Measurements from ENCODE around the gene NUP188. TPM values are rescaled to one million over a fixed set of nuclear protein-coding genes. Genes with fewer than 3 reads are reported as not detected.

Gene NUP188
- total and polyA plus RNA-seq, 2 of the 13 experiments (the other 11 are each of a cell fraction or from before 2014, with no cell fraction given), result 28.0 to 38.5 TPM

DNA sequence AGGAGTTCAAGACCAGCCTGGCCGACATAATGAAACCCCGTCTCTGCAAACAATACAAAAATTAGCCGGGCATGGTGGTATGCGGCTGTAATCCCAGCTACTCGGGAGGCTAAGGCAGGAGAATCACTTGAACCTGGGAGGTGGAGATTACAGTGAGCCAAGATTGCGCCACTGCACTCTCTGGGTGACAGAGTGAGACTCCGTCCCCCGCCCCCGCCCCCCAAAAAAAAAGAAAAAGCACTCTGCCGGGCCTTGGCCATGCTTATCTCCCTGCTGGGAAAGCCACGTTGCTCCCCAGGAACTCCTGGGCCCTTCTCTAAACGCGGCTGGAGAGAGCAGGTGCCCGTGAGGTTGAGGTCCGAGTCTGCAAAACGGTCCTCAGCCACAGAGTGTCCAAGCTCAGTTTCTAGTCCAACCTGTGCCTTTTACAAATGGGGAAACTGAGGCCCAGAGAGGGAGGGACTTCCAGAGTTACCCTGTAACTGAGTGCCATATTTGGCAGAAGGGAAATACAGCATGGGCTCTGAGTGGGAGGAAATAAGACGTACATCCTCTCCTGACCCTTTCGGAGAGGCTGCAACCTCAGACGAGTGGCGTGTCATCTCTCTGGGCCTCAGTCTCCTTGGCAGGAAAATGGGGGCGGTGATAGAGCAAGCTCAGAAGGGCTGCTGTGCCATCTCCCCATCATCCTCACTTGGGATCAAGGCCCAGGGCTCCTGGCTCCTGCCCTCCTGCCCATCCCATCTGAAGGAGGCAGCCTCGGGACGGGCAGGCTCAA is 33.3 kb upstream of the NUP188 start (continued):
- TF ChIP-seq, protein P1, sequence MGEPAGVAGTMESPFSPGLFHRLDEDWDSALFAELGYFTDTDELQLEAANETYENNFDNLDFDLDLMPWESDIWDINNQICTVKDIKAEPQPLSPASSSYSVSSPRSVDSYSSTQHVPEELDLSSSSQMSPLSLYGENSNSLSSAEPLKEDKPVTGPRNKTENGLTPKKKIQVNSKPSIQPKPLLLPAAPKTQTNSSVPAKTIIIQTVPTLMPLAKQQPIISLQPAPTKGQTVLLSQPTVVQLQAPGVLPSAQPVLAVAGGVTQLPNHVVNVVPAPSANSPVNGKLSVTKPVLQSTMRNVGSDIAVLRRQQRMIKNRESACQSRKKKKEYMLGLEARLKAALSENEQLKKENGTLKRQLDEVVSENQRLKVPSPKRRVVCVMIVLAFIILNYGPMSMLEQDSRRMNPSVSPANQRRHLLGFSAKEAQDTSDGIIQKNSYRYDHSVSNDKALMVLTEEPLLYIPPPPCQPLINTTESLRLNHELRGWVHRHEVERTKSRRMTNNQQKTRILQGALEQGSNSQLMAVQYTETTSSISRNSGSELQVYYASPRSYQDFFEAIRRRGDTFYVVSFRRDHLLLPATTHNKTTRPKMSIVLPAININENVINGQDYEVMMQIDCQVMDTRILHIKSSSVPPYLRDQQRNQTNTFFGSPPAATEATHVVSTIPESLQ (CRISPR knock-in tag; conservative IDR thresholded peaks at IDR 0.05), result no peak
- no peak for TF ChIP-seq CBX5 (CRISPR knock-in tag; IDR thresholded peaks at IDR 0.05; ENCODE audit: borderline replicate concordance)
- TF ChIP-seq HMG20B (CRISPR knock-in tag; conservative IDR thresholded peaks at IDR 0.05), result no peak
- TF ChIP-seq MED8 (CRISPR knock-in tag; IDR thresholded peaks at IDR 0.05; ENCODE audit: insufficient replicate concordance), result no peak
- TF ChIP-seq SP4 (CRISPR knock-in tag; IDR thresholded peaks at IDR 0.05), result no peak
- TF ChIP-seq NR2F6 (IDR thresholded peaks at IDR 0.05), result 0 out of 2 replicates have a peak, but pooled peaks have one; percentile 11
- TF ChIP-seq NR2F6 (CRISPR knock-in tag; IDR thresholded peaks at IDR 0.05), result no peak
- TF ChIP-seq ZNF644 (CRISPR knock-in tag; IDR thresholded peaks at IDR 0.05; ENCODE audit: low read depth), result no peak
- no peak; the same call in 1 of the 2 replicates for TF ChIP-seq ZNF768 (CRISPR knock-in tag; IDR thresholded peaks at IDR 0.05)
- TF ChIP-seq IKZF4 (CRISPR knock-in tag; IDR thresholded peaks at IDR 0.05; ENCODE audit: borderline replicate concordance, low read depth, not compliant biosample characterization), result no peak
- no peak for TF ChIP-seq ZNF292 (CRISPR knock-in tag; IDR thresholded peaks at IDR 0.05; ENCODE audit: borderline replicate concordance, low read depth)
- TF ChIP-seq BHLHE40 (IDR thresholded peaks at IDR 0.05; ENCODE audit: low read length), result no peak
- no peak for TF ChIP-seq MTA3 (CRISPR knock-in tag; IDR thresholded peaks at IDR 0.05)
- no peak for TF ChIP-seq SOX13 (IDR thresholded peaks at IDR 0.05)
- 0 out of 4 replicates have a peak, but pooled peaks of 1 of the 2 experiments have one; percentile 29 for TF ChIP-seq SOX13 (CRISPR knock-in tag; conservative IDR thresholded peaks at IDR 0.05 in 1 of 2, IDR thresholded peaks at IDR 0.05 in 1 of 2)
- no peak for TF ChIP-seq NPAS2 (CRISPR knock-in tag; IDR thresholded peaks at IDR 0.05; ENCODE audit: borderline replicate concordance)
- TF ChIP-seq, protein P2, sequence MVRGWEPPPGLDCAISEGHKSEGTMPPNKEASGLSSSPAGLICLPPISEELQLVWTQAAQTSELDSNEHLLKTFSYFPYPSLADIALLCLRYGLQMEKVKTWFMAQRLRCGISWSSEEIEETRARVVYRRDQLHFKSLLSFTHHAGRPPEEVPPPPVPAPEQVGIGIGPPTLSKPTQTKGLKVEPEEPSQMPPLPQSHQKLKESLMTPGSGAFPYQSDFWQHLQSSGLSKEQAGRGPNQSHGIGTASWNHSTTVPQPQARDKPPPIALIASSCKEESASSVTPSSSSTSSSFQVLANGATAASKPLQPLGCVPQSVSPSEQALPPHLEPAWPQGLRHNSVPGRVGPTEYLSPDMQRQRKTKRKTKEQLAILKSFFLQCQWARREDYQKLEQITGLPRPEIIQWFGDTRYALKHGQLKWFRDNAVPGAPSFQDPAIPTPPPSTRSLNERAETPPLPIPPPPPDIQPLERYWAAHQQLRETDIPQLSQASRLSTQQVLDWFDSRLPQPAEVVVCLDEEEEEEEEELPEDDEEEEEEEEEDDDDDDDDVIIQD (CRISPR knock-in tag; IDR thresholded peaks at IDR 0.05; ENCODE audit: low read depth), result no peak
- TF ChIP-seq TEAD2 (CRISPR knock-in tag; IDR thresholded peaks at IDR 0.05), result no peak
- TF ChIP-seq, protein P3, sequence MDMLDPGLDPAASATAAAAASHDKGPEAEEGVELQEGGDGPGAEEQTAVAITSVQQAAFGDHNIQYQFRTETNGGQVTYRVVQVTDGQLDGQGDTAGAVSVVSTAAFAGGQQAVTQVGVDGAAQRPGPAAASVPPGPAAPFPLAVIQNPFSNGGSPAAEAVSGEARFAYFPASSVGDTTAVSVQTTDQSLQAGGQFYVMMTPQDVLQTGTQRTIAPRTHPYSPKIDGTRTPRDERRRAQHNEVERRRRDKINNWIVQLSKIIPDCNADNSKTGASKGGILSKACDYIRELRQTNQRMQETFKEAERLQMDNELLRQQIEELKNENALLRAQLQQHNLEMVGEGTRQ (IDR thresholded peaks at IDR 0.05; ENCODE audit: low read depth, low read length), result no peak
- TF ChIP-seq, protein P3 (CRISPR knock-in tag; IDR thresholded peaks at IDR 0.05; ENCODE audit: borderline replicate concordance), result no peak
- TF ChIP-seq JDP2 (CRISPR knock-in tag; IDR thresholded peaks at IDR 0.05; ENCODE audit: borderline replicate concordance), result no peak
- TF ChIP-seq ZBTB20 (CRISPR knock-in tag; IDR thresholded peaks at IDR 0.05; ENCODE audit: borderline replicate concordance, low read depth), result no peak
- TF ChIP-seq ZSCAN20 (CRISPR knock-in tag; IDR thresholded peaks at IDR 0.05; ENCODE audit: borderline replicate concordance), result no peak
- no peak for TF ChIP-seq GTF3A (CRISPR knock-in tag; conservative IDR thresholded peaks at IDR 0.05)
- TF ChIP-seq MED13 (CRISPR knock-in tag; IDR thresholded peaks at IDR 0.05), result no peak
- peak; percentile 5 for TF ChIP-seq RARA (CRISPR knock-in tag; IDR thresholded peaks at IDR 0.05)

Measured in HepG2 (cell line).